Non-pigmented ciliary epithelial cell (primary cell): ENCODE results near the gene HTR1B.
A peak's percentile ranks its signal among the peaks of the same experiment; 100 is the strongest.

ENCODE experiments used
- DNase-seq: peaks from one replicate; pipeline ENCODE4 v3.0.0-alpha.2; 2010; ENCODE audit warnings: low read depth

HTR1B gene

DNA sequence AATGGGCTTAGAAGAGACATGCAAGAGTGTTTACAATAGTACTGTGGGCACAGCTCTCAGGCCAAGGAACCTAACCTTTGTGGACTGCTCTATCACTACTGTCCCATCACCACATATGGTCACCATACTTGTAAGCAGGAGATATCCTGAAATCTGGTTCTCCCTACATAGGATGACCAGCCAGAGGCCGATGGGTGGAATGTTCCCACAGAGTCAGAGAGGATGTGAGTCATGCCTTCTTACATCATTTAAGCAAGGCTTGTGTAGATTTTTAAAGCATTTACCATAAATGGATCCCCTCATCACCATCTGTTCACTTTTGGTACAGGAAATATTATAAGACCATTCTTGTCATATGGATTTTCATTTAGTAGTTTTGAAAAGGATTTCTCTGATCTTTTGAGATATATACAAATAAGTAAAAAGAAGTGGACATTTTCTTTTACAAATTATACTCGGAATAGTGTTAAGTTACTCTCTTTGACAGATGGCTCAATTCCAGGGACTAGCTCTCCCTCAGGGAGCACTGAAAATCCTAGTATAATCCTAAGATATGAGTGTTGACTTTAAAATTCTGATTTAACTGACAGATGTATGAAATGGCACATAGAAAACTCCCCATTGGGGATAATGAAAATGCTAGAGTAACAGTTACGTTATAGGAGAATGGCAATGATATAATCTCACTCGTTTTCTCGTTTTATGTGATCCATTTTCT, 6.6 kb downstream of the HTR1B start:
- peak; percentile 100 for DNase-seq

DNA sequence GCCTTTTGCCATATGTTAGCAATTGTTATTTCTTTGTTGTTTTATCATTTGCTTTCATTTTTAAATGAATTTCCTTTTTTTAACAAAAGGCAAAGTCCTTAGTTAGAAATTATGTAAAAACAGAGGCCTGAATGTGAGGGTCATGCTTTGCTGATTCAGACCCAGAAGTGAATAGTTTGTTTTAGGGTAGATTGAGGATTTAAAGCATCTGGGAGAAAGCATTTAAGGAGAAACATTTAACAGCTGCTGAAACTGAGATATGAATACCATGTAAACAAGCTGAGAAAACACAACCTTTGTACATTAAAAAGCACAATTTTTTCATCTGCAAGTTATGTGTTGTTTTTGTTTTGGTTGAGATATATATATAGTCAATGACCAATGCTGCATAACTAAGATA, 8.0 kb downstream of the HTR1B start:
- no peak for DNase-seq

DNA sequence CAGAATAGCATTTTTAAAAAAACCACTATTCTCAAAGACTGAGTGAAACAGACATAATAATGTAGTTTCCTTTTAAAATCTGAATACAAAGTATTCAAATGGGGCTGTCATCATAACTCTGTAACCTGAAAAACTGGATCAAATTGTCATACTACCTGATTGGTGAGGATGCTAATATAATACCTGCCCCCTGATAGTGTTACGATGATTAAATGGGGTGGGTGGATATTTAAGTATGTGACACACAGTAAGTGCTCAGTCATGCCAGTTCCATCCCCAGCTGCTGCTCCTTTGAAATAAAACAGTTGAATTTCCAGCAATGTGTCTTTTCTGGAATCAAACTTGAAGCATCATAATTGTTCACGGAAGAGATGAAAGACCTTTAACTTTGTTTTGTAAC, 8.9 kb downstream of the HTR1B start:
- no peak for DNase-seq

DNA sequence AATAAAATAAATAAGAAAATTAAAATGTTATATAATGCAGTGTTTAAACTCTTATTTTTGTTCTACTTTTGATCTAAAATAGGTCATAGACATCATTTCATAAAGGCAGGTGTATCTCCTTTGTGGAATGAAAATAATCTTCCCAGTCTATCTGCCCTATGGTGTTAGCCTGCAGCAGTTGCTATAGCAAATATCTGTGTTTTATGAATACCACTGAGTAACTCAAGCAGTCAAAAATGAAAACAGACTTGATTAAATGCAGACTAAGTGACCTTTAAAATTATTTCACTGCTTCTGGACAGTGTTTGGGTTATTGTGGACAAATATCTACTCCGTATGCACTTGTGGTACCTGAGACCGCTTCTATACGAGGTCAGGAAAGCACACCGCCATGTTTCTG, 11.8 kb downstream of the HTR1B start:
- no peak for DNase-seq

DNA sequence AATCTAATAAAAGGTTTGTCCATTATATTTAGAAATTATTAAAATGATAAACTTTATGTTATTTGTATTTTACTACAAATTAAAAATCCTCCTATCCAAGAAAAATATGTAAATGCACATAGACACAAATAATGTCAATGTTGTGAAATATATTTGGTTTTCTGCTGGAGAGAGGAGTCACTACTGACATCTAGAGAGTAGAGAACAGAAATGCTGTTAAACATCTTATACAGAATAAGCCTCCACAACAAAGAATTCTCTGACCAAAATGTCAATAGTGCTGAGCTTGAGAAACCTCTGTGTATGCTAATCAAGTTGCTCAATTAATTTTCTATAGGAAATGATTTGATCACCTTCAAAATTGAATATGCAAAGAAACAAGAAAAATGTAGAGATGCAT, 12.4 kb downstream of the HTR1B start:
- DNase-seq: no peak

DNA sequence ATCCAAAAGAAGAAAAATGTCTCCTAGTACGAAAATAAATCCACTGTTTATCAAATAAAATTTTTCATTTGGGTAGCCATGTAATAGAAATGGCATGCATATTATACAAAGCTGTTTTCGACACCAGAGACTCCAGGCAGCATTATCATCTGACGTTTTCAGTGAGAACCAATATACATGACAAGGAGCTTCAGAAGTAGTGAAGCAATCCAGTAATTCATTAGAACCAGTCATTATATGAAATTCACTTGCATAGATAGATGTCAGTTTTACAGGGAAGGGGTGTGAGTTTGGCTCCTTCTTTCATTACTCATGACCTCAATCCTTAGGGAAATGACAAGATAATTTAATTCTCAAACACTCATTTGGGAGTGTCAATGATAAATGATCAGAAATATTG, 14.7 kb downstream of the HTR1B start:
- no peak for DNase-seq

DNA sequence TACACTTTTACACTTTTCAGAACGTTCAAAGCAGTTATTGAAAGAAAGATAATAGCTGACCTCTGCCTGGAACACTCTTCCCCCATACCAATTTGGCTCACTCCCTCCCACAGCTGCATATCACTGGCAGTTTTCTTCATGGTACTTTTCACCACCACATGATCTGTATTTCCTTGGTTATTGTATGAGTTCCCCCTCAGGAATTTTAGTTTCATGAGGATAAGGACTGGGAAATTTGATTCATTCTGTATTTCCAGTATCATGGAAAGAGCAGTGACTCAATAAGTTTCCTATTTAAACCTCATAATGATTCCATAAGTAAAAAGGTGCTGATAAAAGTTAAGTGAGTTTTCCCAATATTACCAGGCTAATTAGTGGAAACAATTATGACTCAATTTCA, 16.0 kb downstream of the HTR1B start:
- DNase-seq: no peak

DNA sequence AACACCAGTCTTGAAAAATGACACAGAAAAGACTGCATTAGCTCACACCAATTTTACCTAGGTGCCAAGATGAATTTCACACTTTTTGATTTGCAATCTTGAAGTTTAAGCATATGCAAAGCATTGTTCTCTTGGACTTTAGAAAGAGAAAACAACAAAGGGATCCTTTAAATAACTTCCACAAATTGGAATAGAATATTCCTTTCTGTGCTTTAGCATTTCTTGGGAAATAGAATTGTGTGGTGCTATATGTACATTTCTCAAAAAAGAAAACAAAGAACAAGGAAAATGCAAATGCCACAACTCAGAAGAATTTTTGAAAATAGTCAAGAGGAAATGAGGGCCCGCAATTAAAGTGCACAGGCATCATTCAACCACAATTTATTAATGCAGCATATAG, 17.0 kb downstream of the HTR1B start:
- no peak for DNase-seq

DNA sequence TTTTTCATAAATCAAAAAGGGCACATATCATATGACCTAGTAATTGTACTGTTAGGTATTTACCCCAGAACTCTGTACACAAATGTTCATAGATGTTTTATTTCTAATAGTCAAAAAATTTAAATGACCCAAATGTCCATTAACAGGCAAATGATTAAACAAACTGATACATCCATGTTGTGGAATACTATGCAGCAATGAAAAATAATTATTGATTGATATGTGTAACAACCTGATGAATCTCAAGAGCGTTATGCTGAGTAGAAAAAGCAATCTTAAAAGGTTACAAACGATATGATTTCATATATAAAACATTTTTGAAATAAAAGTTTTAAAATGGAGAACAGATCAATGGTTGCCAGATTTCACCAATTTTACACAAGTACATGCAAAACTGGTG, 18.1 kb downstream of the HTR1B start:
- DNase-seq: no peak

DNA sequence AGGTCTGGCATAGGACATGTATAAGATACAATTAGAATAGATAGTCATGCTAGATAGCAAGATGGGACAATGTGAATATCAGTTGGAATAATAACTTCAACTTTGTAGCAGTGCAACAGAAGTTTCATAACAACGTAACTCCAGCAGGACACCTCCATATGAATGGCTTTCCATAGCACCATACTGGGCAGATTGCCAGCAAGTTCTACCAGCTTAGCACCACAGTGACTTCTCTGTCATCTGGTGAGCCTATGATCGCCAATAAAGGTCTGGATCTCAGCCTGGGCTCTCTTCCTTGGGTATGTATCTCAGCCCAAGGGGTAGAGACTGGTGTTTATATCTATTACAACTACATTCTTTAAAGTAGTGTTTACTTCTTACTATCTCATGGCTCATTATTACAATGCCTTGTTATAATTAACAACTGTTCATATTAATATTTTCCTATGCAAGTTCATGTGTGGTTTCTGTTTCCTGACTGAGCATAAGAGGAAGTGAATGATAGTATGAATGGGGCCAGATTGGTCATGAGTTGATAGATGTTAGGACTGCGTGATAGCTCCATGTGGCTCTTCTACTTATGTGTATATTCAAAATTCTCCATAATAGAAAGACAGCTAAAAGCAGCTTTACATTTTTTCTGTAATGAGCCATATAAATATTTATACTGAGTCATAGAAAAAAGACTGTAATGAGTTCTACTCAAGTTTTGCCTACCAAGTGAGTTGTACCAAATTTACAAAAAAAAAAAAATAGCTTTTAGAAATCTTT, 22.9 kb downstream of the HTR1B start:
- DNase-seq: no peak

DNA sequence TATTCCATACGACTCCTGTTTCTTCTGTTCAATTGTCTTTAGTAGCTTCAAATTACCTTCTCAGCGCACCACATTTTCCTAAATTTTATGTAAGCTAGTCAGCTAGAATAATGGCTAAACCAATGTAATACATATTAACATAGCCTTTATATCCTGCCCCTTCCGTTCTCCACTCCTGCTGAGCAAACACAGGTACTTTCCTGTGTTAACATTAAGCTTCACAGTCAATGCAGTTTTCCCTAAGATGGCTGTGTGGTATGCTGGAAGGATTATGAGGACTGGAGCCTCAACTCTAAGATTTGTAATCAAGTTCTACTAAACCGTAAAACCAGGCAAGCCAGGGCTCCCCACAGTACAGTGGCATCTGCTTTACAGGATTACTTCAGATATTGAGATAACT, 29.4 kb downstream of the HTR1B start:
- no peak for DNase-seq

DNA sequence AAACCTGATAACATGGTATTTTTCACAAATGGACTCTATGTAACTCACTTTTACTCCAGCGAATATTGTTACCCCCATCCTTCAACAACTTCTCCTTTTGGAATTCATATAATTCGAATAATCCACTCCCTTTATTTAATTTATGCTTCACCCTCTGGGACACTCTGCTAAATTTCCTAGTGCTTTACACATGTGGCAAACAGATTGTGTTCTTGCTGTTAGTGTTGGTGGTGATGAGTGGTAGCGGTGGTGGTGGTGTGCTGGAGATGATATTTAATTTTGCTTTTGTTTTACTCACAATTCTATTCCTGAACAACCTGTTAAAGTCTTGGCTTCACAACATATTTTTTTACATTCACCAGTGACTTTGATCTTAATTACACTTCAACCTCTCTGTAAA, 32.8 kb downstream of the HTR1B start:
- no peak for DNase-seq

DNA sequence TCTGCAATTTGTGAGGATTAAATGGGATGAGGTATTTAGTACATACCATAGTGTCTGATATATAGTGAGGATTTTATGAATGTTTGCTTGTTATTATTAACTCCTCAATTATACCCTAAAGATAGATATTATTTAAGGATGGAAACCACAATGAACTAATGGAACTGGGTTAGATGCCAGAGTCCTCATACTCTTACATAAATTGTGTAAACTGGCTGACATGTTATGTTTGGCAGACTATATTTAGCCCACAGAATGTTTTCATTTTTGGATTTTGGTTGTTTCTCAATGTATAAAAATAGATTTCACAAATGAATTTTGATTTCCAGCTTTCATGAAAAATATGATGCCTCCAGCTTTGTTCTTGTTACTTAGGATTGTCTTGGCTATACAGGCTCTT, 37.6 kb downstream of the HTR1B start:
- no peak for DNase-seq

DNA sequence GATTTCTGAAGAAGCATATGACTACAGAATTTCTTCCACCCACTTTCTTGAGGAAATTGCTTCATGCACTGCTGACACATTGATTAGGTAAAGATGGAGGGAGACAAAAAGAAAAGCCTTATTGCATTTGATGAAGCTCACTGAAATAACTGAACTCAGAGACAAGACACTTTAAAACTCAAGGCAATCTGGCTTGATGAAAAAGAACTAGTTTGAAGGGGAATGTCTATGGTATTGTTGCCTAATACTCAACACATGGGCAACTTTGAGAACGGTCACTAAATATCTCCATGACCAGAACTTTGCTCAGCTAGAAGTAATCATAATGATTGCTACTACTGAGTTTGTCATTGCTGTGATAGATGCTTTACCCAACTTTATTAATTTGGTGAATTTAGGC, 38.1 kb downstream of the HTR1B start:
- DNase-seq: no peak

DNA sequence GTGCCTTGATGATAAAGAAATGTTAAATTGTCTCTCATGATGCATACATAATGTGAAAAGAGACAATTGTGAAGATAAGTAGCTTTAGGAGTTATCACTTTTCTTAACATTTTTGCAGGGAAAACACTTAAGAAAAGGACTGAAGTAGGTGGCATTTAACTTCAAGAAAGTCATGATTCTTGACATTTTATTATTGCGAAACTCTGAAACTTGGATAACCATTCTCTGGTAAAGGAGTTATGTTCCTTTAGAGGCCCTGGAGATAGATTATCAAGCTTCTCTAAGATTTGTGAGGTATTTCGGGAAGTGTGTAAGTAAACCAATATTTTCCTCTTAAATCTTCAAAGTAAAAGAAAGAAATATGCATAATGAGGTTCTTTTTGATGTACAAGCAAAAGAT, 38.5 kb downstream of the HTR1B start:
- no peak for DNase-seq

DNA sequence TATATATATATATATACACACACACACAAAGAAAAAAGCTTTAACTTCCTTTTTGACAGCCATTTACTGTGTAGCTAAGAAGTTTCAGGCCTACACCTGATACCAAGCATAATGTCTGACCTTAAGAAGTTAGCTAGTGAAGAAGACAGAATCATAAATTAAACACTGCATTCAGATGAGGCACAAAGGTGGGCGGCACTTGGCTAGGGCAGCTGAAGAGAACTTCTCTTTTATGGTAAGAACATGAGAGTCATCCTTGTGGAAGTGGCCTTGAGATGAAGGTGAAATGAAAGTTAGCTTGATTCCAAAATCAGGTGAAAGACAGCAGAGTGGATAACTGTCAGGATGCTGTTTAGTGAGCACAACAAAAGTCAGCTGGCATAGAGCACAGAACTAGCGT, 46.5 kb downstream of the HTR1B start:
- no peak for DNase-seq

DNA sequence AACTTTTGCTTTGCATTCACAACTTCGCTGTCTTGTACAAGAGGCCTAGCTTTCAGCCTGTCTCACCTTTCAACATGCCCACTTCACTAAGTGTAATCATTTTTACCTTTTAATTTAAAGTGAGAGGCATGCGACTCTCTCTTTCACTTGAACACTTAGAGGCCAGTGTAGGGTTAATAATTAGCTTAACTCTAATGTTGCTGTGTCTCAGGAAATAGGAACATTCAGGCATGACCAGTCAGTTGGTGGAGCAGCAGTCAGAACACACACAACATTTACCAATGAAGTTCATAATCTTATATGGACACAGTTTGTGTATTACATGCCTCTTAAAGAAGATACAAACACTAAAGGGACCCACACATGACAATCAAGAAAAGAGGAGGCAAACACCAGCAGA, 47.6 kb downstream of the HTR1B start:
- no peak for DNase-seq
